ENCODE data around the gene HDAC4.

Gene HDAC4

DNA sequence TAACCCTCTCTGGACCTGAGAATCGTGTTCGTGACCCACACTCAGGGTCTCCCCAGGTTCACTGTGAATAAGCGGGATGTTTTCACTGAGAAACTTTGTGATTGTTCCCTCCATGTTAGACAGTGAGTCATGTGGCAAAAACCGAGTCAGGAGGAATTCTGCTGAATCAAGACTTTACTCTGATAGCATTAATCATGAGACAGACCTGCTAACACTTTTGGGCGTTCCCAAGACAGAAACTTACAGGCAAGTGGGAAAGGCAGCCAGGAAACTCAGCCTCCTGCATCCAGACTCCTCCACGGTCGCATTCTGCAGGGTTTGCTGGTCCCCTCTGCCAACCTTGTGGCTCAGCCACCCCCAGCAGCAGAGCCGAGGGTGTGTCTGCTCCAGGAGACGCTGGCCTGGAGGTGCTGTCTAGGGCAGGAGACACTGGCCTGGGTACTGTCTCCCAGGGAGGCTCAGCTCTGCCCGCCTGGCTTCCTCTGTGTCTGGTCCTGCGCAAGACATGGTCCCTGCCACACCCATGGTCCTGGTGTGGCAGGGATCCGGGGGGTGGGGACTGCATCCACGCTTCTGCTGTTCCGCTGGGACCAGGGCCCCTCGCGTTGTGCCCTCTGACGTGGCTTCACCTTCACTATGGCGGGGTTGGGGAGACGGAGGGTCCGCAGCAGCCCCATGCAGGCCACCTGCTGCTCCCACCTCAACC, 375.6 kb downstream of the HDAC4 start:
- DNase-seq (ENCODE audit: low spot score): peak; percentile 69

DNA sequence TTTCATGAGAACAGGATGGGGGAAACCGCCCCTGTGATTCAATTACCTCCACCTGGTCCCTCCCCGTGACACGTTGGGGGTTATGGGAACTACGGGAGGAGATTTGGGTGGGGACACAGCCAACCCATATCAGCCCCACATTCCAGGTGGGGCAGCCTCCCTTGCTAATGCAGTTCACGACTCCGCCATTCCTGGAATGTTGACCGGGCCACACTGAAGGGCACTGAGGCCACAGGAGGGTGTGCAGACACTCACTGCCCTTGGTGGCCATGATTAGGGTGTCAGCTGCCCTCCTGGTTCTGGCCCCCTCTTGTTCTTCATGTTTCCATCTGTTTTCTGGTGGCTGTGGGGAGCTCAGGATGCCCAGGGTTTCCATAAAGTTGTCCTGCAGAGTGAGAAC, 376.6 kb downstream of the HDAC4 start:
- DNase-seq (ENCODE audit: low spot score): no peak

- peak; percentile 39 for DNase-seq (ENCODE audit: low spot score)
These were observed 378.2 kb downstream of the HDAC4 start for GRCh38 chr2:239022437-239023260.

DNA sequence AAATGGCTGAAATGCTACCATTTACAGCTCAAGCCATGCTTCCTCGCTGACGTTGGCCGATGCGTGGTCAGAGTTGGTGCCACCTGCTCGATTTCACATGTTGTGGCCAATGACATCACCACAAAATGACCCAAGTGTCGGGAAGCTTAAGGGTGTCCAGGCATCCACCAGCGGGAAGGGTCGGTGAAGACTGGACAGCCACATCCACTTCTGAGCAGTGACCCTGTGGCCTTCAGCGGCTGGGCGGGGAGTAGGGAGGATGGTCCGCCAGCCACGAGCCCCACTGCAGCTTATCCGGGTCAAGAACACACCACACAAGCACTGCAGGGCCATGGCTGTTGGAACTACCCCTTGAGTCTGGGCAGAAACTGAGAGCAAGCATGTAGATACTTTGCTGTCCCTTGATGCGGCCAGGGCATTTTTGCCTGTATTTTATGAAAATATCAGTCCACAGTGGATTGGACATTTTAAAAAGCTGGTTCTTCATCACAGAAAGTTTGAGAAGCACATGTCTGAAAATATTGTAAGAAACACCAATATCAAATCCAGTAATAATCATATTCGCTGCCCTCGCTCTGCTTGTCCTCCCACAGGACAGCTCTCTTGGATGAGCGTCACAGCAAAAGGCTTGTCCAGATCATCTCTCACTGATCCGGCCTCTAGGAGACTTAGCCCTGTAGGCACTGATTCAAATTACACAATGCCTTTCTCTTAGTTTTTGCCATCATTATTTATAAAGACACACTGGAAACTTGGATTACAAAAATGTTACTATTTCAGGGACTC, 379.0 kb downstream of the HDAC4 start:
- no peak for DNase-seq (ENCODE audit: low spot score)

- no peak for DNase-seq (ENCODE audit: low spot score)
These were observed 379.6 kb downstream of the HDAC4 start for GRCh38 chr2:239021224-239021623.

DNA sequence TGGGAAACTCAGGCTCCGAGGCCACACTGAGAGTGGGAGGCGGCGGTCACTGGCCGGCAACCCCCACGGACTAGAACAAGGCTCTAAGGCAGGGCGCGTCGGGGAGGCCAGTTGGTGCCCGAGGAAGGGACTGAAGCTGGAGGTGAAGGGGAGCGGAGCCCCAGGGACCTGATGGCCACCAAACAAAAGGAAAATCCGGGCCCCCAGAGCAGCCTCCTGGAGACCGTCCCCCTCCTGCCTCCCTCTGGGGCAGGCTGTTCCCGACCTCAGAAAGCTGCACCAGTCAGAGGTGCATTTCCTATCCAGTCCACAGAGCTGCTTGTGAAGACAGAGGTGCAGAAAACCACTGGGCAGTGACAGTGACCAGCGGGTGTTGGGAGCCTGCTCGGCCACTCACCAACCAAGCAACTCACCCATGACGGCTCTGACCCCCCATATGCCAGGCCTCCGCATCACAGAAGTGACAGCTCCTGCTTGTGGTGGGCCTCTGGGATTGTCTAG, 380.2 kb downstream of the HDAC4 start:
- DNase-seq (ENCODE audit: low spot score): no peak

DNA sequence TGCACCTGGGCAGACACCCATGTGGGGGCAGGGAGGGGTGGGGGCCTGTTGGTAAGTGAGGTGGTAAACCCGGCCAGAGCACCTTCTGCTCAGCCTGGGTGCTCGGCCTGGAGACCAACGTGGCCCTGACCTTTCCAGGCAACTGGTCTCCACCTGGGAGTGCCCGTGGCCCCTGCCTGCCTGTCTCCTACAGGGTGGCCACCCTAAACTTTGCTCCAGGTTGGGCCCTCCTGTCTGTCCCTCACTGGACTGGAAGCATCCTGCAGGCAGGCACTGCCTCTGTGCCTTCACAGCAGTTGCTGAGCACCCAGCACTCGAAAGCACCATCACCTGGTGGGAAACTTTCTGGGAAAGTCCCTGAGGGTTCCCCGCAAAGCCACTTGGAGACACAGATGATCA, 381.6 kb downstream of the HDAC4 start:
- DNase-seq (ENCODE audit: low spot score): no peak

DNA sequence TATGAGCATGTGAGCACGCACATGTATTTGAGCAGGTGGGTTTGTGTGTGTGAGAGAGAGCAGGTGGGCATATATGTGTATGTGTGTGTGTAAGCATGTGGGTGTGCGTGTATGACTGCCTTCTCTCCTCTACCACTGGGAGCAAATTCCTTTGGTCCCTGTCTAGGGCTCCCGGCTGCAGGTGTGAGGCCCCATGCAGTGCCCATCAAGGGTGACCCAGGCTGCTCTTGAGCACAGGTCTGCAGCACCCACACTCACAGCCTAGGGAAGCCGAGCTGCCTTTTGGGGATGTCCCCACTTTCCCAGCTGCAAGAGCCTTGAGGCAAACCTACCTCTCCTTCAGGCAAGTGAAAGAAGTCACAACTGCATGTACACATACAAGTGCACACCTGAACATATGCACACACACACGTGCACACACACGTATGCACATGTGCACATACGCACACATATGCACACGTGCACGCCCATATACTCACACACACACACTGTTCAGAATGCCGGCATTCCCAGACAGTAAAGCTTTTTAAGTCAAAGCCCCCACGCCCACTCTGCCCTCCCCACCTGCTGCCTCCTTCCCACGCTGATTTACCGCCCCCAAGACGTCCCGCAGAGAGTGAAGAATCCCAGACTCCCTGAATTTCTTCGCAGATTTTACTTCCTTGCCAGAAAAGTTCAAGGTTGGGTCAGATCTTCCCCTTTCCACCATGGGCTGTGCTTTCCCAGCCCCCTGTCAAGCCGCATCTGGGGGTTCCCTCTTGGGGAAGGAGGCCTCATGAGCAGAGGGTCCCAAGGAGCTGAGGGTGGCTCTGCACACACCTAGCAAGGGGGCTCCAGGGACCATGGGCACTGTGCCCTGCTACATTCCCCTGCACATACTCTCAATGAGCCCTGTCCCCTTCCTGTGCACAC, 382.3 kb downstream of the HDAC4 start:
- DNase-seq (ENCODE audit: low spot score): no peak

DNA sequence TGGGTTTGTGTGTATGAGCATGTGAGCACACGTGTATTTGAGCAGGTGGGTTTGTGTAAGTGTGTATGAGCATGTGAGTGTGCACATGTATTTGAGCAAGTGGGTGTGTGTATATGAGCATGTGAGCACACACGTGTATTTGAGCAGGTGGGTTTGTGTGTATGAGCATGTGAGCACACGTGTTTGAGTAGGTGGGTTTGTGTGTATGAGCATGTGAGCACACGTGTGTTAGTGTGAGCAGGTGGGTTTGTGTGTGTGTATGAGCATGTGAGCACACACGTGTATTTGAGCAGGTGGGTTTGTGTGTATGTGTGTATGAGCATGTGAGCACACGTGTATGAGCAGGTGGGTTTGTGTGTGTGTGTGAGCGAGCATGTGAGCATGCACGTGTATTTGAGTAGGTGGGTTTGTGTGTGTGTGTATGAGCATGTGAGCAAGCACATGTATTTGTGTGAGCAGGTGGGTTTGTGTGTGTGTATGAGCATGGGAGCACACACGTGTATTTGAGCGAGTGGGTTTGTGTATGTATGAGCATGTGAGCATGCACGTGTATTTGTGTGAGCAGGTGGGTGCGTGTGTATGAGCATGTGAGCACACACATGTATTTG, 383.2 kb downstream of the HDAC4 start:
- no peak for DNase-seq (ENCODE audit: low spot score)

GRCh38 chr2:239015901-239016675, 384.7 kb downstream of the HDAC4 start:
- DNase-seq (ENCODE audit: low spot score): no peak

GRCh38 chr2:239015218-239015900, 385.5 kb downstream of the HDAC4 start:
- DNase-seq (ENCODE audit: low spot score): no peak

DNA sequence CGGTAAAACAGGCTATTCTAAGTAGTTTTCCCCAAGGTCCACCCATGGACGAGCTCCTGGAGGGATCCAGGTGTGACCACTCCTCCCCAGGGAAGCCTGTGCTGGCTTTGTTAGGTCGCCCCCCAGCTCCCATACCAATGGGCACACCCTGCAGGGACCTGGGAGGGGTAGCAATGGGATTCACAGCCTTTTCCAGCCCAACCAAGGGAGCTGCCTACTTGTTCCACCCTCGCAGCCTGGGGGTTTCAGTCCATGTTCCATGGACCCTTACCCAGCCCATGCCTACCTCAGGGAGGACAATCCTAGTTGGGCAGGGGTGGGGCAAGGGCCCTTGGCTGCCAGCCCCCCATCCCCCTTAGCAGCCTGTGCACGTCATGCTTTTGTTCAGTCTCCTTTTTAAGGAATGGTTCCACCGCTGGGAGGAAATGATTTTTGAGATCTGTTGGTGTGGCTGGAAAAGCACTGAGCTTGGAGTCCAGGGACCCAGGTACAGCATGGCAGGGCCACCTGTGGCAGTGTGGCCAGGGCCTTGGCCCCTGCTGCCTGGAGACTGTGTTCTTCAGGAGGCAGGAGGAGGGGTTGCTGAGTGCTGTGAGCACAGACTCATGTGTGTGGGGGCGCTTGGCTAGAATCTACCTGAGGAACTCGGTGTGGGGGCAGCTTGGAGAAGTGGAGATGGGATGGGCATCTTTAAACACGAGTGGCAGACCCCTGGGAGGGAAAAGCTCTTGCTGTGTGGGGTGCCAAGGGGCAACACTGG, 386.2 kb downstream of the HDAC4 start:
- DNase-seq (ENCODE audit: low spot score): no peak

DNA sequence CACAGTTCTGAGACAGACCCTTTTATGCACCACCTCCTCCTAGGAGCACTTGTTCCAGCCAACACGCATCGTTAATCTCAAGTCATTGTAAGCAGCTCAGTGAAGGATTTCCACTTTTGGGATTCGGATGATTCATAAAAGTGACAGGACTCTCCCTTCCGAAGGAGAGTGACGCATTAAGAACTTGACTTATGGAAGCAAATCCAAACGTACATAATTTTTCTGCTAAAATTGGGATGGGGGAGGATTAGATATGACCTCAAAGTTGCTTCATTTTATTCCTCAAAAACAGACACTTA, 387.2 kb downstream of the HDAC4 start:
- no peak for DNase-seq (ENCODE audit: low spot score)

- DNase-seq (ENCODE audit: low spot score): no peak
These were observed 387.7 kb downstream of the HDAC4 start for GRCh38 chr2:239012936-239013677.

DNA sequence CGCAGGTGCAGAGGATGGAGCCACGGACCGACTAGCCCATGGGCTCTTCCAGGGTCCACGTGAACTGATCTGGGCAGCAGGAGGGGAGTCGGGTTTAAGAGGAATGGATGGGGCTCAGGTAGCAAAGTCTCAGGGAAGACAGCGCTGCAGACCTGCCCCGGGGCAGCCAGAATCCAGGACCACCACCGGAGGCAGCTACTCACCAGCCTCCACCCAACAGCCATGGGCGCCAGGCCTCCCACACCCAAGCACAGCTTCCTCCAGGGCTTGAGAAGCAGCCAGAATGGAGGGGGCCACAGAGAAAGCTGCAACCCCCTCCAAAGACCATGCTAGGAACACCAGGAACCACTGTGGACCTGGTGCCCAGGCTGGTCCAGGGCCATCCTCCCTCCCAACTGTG, 388.6 kb downstream of the HDAC4 start:
- no peak for DNase-seq (ENCODE audit: low spot score)

DNA sequence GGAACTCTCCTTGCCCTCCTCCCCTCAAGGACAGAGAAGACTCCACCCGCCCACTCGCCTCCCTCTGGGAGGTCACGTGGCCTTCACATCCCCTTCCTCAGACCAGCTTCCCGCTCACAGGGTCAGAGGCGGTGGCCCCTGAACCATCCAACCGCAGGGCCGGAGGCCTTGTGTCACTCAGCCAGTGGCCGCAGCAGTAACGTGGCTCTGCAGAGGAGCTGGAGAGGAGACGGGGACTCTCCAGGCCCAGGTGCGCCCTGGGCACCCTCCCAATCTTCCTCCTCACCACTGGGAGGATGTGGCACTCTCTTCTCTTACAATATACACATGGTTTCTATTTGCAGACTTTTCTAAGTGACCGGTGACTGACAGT, 391.2 kb downstream of the HDAC4 start:
- DNase-seq (ENCODE audit: low spot score): no peak

- no peak for DNase-seq (ENCODE audit: low spot score)
These were observed 391.9 kb downstream of the HDAC4 start for GRCh38 chr2:239008677-239009588.
